HepG2 (cell line): Measurements from ENCODE around the gene ZNF511. TPM values are rescaled to one million over a fixed set of nuclear protein-coding genes. Genes with fewer than 3 reads are reported as not detected.

Experiments
- AFF4 ChIP-seq: sonication (generic); formaldehyde crosslinking; IDR thresholded peaks from 2 replicates; pipeline ENCODE4 v1.4.0; 2020; ENCODE audit warnings: missing genetic modification reagents
- HDAC2 ChIP-seq: sonication (generic); formaldehyde crosslinking; IDR thresholded peaks from 2 replicates; pipeline ENCODE4 v1.4.0; 2020; ENCODE audit warnings: missing genetic modification reagents
- PAX8 ChIP-seq: sonication (generic); formaldehyde crosslinking; IDR thresholded peaks from 2 replicates; pipeline ENCODE4 v1.8.0; 2022; ENCODE audit warnings: mild to moderate bottlenecking, missing genetic modification reagents, borderline replicate concordance
- POLR2G ChIP-seq: fragments of 200-400 bp; formaldehyde crosslinking; IDR thresholded peaks from 2 replicates; pipeline ENCODE4 v1.6.1; 2018; ENCODE audit warnings: mild to moderate bottlenecking, low read depth, low read length, moderate library complexity
- SOX6 ChIP-seq, 2 experiments: fragments of 450-650 bp in 1 of 2; sonication (generic) in 1 of 2; formaldehyde crosslinking in 1 of 2; IDR thresholded peaks; 2 replicates each; pipeline versions ENCODE4 v1.4.0 to v1.6.1; 2017 to 2020; ENCODE audit warnings: antibody characterized with exemption in 1 of 2, mild to moderate bottlenecking in 1 of 2, missing genetic modification reagents in 1 of 2
- ZNF3 ChIP-seq: IDR thresholded peaks from 2 replicates; pipeline ENCODE4 v1.7.0; 2017; ENCODE audit warnings: inconsistent platforms
- ZNF672 ChIP-seq: sonication (generic); formaldehyde crosslinking; IDR thresholded peaks from 2 replicates; pipeline ENCODE4 v1.8.1; 2022; ENCODE audit warnings: missing genetic modification reagents
- ZSCAN30 ChIP-seq: sonication (generic); formaldehyde crosslinking; IDR thresholded peaks from 2 replicates; pipeline ENCODE4 v1.5.0; 2020; ENCODE audit warnings: mild to moderate bottlenecking, missing genetic modification reagents
- polyA plus RNA-seq, 8 experiments: library from polyadenylated mRNA; depleted of rRNA in 3 of 8; stranded (reverse) in 7 of 8; unstranded in 1 of 8; fragments of >200 nt; fragmentation: Illumina TruSeq in 4 of 8; extraction: Trizol in 4 of 8; gene quantifications; 2 replicates each; pipeline versions ENCODE4 v1.2.1 to v1.2.3, GENCODE V29; 2011 to 2016; ENCODE audit warnings: low read depth in 4 of 8, missing spikeins in 1 of 8, mixed read lengths in 1 of 8; ENCODE audit not compliant: insufficient read depth in 1 of 8
- total RNA-seq, 5 experiments: library from RNA; depleted of rRNA; stranded (reverse); fragments of >200 nt; fragmentation: Illumina TruSeq; extraction: Trizol; gene quantifications; 2 replicates each; pipeline ENCODE4 v1.2.3, GENCODE V29; 2016; ENCODE audit warnings: low read depth in 1 of 5
- TF ChIP-seq, protein P1 (sequence below): sonication (generic); formaldehyde crosslinking; conservative IDR thresholded peaks from 2 replicates; pipeline ENCODE4 v1.8.1; 2023; ENCODE audit warnings: missing genetic modification reagents
- TF ChIP-seq, protein P2 (sequence below): sonication (generic); formaldehyde crosslinking; IDR thresholded peaks from 2 replicates; pipeline ENCODE4 v1.5.0; 2020; ENCODE audit warnings: mild to moderate bottlenecking, missing genetic modification reagents, moderate library complexity
- TF ChIP-seq, protein P3 (sequence below): IDR thresholded peaks from 2 replicates; pipeline ENCODE4 v1.6.1; 2016; ENCODE audit warnings: control low read depth

The ZNF511 gene
- total and polyA plus RNA-seq, 2 of the 13 experiments (the other 11 are each of a cell fraction or from before 2014, with no cell fraction given), result 35.6 to 66.4 TPM

DNA sequence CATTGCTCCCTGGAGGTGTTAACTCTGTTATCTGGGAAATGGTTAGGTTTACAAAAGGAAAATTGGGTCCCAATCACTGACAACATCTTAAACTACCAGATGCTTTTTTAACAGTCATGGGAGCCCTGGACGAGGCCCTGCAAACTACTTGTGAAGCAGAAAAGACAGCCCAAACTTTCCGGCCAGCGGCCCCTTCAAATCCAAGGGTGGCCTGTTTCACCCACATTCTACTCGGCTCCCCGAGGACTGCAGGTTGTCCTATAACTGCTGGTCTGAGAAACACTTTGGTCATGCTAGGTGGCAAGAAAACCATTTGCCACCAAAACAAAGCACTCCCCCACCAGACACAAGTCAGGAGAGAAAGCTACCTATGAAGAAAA is 2.6 kb upstream of the ZNF511 start (continued):
- TF ChIP-seq, protein P1, sequence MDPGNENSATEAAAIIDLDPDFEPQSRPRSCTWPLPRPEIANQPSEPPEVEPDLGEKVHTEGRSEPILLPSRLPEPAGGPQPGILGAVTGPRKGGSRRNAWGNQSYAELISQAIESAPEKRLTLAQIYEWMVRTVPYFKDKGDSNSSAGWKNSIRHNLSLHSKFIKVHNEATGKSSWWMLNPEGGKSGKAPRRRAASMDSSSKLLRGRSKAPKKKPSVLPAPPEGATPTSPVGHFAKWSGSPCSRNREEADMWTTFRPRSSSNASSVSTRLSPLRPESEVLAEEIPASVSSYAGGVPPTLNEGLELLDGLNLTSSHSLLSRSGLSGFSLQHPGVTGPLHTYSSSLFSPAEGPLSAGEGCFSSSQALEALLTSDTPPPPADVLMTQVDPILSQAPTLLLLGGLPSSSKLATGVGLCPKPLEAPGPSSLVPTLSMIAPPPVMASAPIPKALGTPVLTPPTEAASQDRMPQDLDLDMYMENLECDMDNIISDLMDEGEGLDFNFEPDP, result no peak
- TF ChIP-seq POLR2G (no peak), AFF4 (no peak), ZNF672 (CRISPR knock-in tag) (no peak), HDAC2 (CRISPR knock-in tag) (no peak), PAX8 (CRISPR knock-in tag) (no peak), ZNF3 (CRISPR knock-in tag) (no peak), ZSCAN30 (CRISPR knock-in tag) (no peak), SOX6 (IDR thresholded peaks at IDR 0.05) (no peak), SOX6 (CRISPR knock-in tag; IDR thresholded peaks at IDR 0.05) (no peak)
- TF ChIP-seq, protein P2, sequence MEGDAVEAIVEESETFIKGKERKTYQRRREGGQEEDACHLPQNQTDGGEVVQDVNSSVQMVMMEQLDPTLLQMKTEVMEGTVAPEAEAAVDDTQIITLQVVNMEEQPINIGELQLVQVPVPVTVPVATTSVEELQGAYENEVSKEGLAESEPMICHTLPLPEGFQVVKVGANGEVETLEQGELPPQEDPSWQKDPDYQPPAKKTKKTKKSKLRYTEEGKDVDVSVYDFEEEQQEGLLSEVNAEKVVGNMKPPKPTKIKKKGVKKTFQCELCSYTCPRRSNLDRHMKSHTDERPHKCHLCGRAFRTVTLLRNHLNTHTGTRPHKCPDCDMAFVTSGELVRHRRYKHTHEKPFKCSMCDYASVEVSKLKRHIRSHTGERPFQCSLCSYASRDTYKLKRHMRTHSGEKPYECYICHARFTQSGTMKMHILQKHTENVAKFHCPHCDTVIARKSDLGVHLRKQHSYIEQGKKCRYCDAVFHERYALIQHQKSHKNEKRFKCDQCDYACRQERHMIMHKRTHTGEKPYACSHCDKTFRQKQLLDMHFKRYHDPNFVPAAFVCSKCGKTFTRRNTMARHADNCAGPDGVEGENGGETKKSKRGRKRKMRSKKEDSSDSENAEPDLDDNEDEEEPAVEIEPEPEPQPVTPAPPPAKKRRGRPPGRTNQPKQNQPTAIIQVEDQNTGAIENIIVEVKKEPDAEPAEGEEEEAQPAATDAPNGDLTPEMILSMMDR, result no peak
- TF ChIP-seq, protein P3, sequence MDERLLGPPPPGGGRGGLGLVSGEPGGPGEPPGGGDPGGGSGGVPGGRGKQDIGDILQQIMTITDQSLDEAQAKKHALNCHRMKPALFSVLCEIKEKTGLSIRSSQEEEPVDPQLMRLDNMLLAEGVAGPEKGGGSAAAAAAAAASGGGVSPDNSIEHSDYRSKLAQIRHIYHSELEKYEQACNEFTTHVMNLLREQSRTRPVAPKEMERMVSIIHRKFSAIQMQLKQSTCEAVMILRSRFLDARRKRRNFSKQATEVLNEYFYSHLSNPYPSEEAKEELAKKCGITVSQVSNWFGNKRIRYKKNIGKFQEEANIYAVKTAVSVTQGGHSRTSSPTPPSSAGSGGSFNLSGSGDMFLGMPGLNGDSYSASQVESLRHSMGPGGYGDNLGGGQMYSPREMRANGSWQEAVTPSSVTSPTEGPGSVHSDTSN (CRISPR knock-in tag), result no peak
- TF ChIP-seq, all 625 proteins: peak for 0
